AG09319 (cell line): Measurements from ENCODE around the gene LRRFIP2.

Experiments used
- DNase-seq: peaks from one replicate; pipeline ENCODE4 v3.0.0-alpha.2; 2010; ENCODE audit warnings: low read depth; ENCODE audit errors: extremely low read depth
- CTCF ChIP-seq: IDR thresholded peaks from 2 replicates; pipeline ENCODE4 v1.5.1; 2011; ENCODE audit warnings: low read depth, mild to moderate bottlenecking, inconsistent platforms, low read length, moderate library complexity

Gene LRRFIP2

DNA sequence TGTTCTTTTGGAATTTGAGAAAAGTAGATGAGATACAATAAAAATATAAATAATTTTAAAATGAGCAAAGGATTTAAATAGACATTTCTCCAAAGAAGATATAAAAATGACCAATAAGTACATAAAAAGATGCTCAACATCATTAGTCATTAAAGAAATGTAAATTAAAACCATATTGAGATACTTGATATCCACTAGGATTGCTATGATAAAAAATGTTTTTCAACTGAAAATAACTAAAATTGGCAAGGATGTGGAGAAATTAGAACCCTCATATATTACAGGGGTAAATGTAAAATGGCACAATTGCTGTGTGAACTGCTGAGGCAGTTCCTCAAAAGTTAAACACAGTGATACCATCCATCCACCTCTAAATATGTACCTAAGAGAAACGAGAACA lies 38.8 kb downstream of the LRRFIP2 start:
- no peak for DNase-seq
- no peak for TF ChIP-seq CTCF

GRCh38 chr3:37132334-37132733 lies 42.0 kb downstream of the LRRFIP2 start:
- DNase-seq = no peak
- no peak for TF ChIP-seq CTCF

- TF ChIP-seq CTCF = no peak
- DNase-seq = no peak
Measured at GRCh38 chr3:37131860-37132144, 42.6 kb downstream of the LRRFIP2 start.

DNA sequence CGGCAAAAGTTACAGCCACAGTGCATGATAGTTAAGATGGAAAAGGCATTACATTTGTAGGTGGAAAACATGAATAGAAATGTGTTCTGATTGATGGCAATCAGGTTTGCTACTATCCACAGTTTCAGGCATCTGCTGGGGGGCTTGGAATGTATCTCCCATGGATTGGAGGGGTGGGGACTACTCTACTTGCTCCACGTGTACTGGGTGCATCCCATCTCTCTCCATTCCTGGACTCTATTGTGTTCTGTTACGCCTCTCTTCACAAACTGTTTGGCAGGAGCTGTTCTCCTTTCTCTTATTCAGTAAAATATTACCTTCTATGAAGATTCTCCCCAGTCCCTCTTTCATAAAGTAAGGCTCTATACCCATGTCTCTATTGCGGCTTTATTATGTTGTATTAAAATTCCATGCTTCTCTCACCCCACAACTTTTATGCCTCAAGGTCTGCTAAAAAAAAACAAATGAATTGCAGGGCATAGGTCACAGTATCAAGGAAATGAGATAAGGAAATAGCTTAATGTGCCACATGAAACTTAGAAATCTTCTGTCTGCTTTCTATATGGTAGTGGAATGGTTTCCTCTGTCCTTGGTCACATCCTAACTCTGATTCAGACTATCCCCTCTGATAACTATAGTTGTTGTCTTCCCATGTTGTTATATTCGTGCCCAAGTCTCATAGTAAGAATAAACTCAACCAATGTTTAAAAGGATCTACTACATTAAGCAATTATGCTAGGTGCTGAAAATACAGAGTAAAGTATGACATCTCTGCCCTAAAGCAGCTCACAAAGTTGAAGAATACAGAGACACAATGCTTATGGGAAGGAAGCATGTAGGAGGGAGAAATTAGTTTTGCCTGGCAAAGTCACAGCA lies 43.2 kb downstream of the LRRFIP2 start:
- DNase-seq = no peak
- TF ChIP-seq CTCF = no peak

DNA sequence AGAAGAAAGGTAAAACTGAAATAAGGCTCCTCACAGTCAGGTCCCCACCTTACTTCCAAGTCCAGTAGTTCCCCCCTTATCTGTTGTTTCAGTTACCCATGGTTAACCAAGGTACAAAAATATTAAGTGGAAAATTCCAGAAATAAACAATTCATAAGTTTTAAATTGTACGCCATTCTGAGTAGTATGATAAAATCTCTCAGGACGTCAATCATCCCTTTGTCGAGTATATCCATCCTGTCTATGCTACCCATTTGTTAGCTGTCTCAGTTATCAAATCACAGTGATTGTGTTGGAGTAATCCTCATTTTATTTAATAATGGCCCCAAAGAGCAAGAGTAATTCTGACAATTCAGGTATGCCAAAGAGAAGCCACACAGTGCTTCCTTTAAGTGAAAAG lies 43.9 kb downstream of the LRRFIP2 start:
- TF ChIP-seq CTCF = no peak
- no peak for DNase-seq

- DNase-seq = no peak
Measured at GRCh38 chr3:37129871-37130270, 44.5 kb downstream of the LRRFIP2 start.

More at GRCh38 chr3:37129871-37130270, 44.5 kb downstream of the LRRFIP2 start:
- no peak for TF ChIP-seq CTCF
